HG03175 (cell line): ENCODE data around the gene MYRIP.

ENCODE experiments used
- ATAC-seq: cut with Tn5 transposase; IDR thresholded peaks from one replicate; pipeline ENCODE4 v1.9.1; 2021; ENCODE audit warnings: mild to moderate bottlenecking, moderate library complexity; ENCODE audit not compliant: unreplicated experiment

The MYRIP gene

GRCh38 chr3:39961230-39961629, 151.8 kb downstream of the MYRIP start:
- no peak for ATAC-seq

GRCh38 chr3:39962581-39962980, 153.2 kb downstream of the MYRIP start:
- no peak for ATAC-seq

GRCh38 chr3:39965461-39965860, 156.1 kb downstream of the MYRIP start:
- ATAC-seq: no peak

- ATAC-seq: no peak
Observed at GRCh38 chr3:39965997-39966396, 156.6 kb downstream of the MYRIP start.

- ATAC-seq: no peak
Observed at GRCh38 chr3:39970982-39971381, 161.6 kb downstream of the MYRIP start.

GRCh38 chr3:39971559-39972031, 162.2 kb downstream of the MYRIP start:
- ATAC-seq: no peak

- ATAC-seq: no peak
Observed at GRCh38 chr3:39972508-39972907, 163.1 kb downstream of the MYRIP start.

GRCh38 chr3:39977058-39977794, 167.8 kb downstream of the MYRIP start:
- ATAC-seq: no peak

GRCh38 chr3:39978308-39978707, 168.9 kb downstream of the MYRIP start:
- ATAC-seq: no peak

- ATAC-seq: no peak
Observed at GRCh38 chr3:39980058-39980457, 170.6 kb downstream of the MYRIP start.

GRCh38 chr3:39980781-39981180, 171.4 kb downstream of the MYRIP start:
- ATAC-seq: no peak

GRCh38 chr3:39981547-39982184, 172.3 kb downstream of the MYRIP start:
- no peak for ATAC-seq

GRCh38 chr3:39982665-39983357, 173.4 kb downstream of the MYRIP start:
- no peak for ATAC-seq

GRCh38 chr3:39989746-39990145, 180.3 kb downstream of the MYRIP start:
- ATAC-seq: no peak

GRCh38 chr3:39990532-39990931, 181.1 kb downstream of the MYRIP start:
- ATAC-seq: no peak

- ATAC-seq: no peak
Observed at GRCh38 chr3:40008796-40009195, 199.4 kb downstream of the MYRIP start.

GRCh38 chr3:40009991-40010390, 200.6 kb downstream of the MYRIP start:
- no peak for ATAC-seq

- ATAC-seq: no peak
Observed at GRCh38 chr3:40012381-40012780, 203.0 kb downstream of the MYRIP start.

- ATAC-seq: no peak
Observed at GRCh38 chr3:40016391-40016790, 207.0 kb downstream of the MYRIP start.

GRCh38 chr3:40018369-40018768, 209.0 kb downstream of the MYRIP start:
- no peak for ATAC-seq

GRCh38 chr3:40019376-40019775, 210.0 kb downstream of the MYRIP start:
- ATAC-seq: no peak

- ATAC-seq: no peak
Observed at GRCh38 chr3:40020689-40021088, 211.3 kb downstream of the MYRIP start.
